GM21515 (cell line): ENCODE data around the gene TAF6.

Experiments
- ATAC-seq: cut with Tn5 transposase; IDR thresholded peaks from one replicate; pipeline ENCODE4 v1.9.1; 2021; ENCODE audit not compliant: unreplicated experiment

Gene TAF6

DNA sequence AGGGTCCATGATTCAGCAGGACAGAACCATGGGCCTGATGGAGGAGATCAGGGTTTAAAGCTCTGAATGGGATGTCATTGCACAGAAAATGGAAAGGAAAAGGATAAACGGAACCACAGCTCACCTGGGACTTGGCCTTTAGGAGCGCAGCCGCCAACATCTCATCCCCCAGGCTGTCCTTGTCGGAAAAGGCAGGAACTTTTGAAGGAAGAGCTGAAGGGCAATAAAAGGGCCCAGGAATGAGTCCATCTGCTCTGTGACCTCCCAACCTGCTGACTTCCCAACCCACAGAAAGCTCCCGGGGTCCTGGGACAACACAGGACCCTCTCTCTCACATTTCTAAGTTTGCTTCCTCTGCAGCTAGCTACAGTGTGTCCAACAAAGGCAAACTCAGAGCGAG lies 43.7 kb downstream of the TAF6 start:
- no peak for ATAC-seq

DNA sequence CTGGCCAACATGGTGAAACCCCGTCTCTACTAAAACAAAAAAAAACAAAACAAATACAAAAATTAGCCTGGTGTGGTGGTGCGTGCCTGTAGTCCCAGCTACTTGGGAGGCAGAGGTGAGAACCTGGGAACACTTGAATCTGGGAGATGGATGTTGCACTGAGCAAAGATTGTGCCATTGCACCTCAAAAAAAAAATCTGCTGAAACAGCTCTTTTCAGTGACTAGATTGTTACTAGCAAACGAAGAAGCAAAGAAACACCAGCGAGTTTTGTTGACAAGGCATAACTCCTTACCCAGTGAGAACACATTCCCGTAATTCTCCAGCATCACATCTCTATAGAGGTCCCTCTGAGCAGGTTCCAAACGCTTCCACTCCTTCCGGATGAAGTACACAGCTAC lies 44.3 kb downstream of the TAF6 start:
- ATAC-seq: no peak

DNA sequence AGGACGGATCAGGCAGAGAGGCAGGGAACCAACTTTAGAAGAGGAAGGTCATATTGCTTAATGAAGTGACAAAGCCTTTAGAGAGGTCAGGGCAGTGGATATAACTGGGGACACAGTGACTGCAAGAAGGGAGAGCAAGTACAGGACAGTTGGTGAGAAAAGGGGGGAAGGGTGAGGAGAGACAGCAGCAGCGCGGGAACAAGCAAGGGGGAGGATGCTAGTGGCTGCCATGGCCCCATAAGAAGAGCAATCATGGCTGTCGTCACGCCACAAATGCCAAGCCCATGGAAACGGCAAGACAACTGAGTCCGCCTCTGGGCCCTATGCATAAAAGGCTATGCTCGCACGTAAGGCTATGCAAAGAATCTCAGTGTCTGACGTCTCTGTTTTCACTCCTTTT lies 46.7 kb downstream of the TAF6 start:
- ATAC-seq: no peak

DNA sequence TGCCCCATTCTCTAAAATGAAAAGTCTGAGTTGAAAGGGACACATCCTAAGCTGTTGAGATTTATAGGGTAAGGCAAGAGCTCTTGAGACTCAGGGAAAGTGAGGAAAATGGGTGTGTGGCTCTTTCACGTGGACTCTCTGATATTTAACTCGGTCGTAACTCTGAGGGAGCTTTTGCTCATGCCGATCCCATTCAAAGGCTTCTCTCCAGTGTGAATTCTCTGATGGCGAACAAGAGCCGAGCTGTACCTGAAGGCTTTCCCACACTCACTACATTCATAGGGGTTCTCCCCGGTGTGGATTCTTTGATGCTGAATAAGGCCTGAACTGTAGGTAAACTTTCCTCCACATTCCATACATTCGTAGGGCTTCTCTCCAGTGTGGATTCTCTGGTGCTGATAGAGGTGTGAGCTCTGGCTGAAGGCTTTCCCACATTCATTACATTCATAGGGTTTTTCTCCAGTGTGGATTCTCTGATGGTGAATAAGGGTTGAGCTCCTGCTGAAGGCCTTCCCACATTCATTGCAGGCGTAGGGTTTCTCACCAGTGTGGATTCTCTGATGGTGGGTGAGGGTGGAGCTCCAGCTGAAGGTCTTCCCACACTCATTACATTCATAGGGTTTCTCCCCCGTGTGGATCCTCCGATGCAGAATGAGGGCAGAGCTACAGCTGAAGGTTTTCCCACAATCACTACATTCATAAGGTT lies 48.0 kb downstream of the TAF6 start:
- no peak for ATAC-seq

DNA sequence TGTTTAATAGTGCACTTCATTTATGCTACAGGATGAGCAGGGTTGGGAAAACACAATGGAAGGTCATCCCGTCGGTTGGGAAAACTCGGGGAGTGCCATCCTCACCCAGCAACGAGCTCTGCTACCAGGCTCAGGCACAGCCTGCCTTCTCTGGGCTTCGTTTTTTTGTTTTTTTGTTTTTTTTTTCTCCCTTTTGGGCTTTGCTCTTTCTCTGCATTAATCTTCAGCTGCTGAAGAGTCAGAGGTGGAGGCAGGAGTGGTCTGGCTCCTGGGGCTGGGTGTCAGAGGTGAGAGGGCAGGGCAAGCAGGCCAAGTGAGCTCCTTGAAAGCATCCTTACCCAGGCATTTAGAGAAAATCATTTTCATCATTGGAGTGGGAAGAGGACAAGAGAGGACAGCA lies 49.2 kb downstream of the TAF6 start:
- no peak for ATAC-seq

DNA sequence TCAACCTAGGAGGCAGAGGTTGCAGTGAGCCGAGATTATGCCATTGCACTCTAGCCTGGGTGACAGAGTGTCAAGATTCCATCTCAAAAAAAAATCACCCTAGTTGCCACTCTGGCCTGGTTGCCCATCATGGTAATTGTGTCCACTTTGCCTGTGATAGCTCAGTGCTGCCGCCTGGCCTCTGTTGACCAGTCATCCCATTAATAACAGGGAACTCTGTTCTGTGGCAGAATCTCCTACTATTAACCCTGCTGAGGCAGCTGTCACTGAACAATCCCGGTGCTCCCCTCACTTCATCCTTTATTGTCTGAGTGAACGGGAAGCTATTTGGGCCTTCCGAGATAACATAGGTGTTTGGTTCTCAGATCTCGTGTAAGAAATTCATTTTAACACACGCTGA lies 52.2 kb downstream of the TAF6 start:
- ATAC-seq: no peak

DNA sequence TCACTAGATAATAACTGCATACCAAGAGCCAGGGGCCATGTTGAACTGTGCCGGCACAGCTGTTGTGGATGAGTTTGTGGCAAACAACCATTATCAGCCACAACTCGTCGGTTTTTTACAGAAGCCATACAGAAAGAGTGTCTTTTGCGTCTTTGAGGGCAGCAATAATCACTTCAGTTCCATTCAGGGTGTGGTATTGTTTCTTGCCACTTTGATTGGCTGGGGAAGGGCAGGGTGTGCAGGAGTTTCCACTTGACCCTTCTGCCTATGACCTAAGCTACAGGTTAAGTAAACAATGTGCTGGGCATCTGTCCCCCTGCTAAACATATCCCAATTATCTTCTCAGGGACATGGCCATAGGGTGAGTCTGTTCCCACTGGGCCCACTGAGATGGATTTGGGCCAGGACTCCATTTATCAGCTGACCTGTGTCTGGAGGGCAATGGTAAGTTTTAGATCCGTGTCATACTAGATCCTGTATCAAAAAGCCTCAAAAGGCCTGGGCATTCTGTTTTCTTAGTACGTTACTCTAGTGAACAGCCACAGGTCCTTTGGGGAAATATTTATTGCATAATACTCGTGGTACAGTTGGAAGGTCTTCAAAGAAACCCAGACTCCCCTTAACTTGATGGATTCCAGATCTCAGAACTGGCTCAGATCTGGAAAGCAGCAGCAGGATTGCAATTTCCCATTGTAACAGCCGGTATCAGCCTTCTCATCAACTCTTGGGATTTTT lies 53.5 kb downstream of the TAF6 start:
- no peak for ATAC-seq

DNA sequence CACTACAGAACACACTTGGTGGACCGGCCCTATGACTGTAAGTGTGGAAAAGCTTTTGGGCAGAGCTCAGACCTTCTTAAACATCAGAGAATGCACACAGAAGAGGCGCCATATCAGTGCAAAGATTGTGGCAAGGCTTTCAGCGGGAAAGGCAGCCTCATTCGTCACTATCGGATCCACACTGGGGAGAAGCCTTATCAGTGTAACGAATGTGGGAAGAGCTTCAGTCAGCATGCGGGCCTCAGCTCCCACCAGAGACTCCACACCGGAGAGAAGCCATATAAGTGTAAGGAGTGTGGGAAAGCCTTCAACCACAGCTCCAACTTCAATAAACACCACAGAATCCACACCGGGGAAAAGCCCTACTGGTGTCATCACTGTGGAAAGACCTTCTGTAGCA lies 55.0 kb downstream of the TAF6 start:
- no peak for ATAC-seq

DNA sequence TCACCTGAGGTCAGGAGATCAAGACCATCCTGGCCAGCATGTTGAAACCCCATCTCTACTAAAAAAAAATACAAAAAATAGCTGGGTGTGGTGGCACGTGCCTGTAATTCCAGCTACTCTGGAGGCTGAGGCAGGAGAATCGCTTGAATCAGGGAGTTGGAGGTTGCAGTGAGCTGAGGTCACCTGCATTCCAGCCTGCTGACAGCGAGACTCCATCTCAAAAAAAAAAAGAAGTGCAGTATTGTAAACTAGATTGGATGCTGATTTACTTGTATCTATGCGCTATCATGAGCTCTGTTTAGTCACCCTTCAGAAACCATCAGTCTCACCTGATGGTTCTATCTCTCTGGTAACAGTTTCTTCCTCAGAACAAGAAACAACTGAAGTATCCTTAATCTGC lies 55.8 kb downstream of the TAF6 start:
- no peak for ATAC-seq

DNA sequence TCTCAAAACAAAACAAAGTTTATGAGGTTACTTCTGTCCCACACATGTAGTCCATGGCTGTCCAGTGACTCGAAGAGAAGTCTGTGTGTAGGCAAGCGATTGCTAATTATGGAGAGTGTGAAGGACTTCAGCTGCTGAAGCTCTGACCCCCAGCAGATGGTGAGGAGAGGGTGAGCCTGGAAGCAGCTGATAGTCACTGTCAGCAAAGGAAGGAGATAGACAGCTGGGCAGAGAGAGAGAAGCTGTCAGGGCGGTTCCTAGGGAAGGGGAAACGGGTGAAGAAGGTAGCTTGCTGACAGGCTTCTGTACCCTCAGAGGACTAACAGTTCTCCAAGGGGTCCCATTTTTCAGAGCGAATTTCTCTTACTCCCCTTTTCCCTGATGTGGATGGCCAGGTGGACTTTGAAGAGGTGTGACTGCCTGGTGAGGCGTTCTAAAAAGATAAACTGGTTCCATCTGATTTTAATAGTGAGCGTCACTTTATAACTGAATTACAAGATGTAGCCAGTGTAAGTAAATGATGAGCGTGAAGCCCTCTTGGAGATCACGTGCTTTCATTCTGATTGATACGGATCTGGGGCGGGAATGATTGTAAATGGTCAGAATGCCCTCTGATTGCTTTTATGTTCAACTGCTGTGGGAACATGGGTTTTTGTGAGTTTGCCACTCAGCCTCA lies 57.5 kb downstream of the TAF6 start:
- ATAC-seq: no peak

DNA sequence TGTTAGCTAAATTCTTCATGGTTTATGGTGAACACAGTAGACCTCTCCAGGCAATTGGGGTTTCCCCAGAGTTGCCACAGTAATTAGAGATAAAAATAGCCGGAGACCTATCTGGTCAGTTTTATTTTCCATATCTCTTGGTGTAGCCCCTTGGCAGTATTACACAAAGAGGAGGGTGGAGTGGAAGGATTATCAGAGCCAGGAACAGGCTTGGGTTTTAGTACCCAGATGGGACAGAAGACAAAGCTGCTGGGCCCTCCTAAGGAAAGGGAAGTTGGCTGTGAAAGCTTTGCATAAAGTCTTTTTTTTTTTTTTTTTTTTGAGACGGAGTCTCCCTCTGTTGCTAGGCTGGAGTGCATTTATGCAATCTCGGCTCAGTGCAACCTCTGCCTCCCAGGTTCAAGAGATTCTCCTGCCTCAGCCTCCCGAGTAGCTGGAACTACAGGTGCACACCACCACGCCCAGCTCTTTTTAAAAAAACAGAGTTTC lies 59.9 kb downstream of the TAF6 start:
- no peak for ATAC-seq
